Thyroid gland (tissue), 4 donors: ENCODE data around the gene SMARCA4. TPM values are rescaled to one million over a fixed set of nuclear protein-coding genes. Genes with fewer than 3 reads are reported as not detected.

Source experiments
- DNase-seq, 2 donors: peaks; one replicate each; pipeline ENCODE4 v3.0.0-alpha.2; 2019
- H3K27ac ChIP-seq, 3 donors: fragments of 200-600 bp; sonication (generic); 1 replicate in 2 of 3; 2 replicates in 1 of 3; pipeline ENCODE4 v1.5.1; 2016 to 2019; ENCODE audit warnings: mild to moderate bottlenecking in 1 of 3, moderate library complexity in 1 of 3
- H3K27me3 ChIP-seq: fragments of 200-600 bp; sonication (generic); one replicate; pipeline ENCODE4 v1.5.1; 2019
- H3K36me3 ChIP-seq, 2 donors: fragments of 200-600 bp; sonication (generic); one replicate each; pipeline ENCODE4 v1.5.1; 2016 to 2019
- H3K4me1 ChIP-seq, 2 donors: fragments of 200-600 bp; sonication (generic); one replicate each; pipeline ENCODE4 v1.5.1; 2017 to 2019
- H3K4me3 ChIP-seq, 3 donors: fragments of 200-600 bp; sonication (generic); replicated peaks in 1 of 3; 1 replicate in 2 of 3; 2 replicates in 1 of 3; pipeline ENCODE4 v1.5.1; 2016; ENCODE audit warnings: mild to moderate bottlenecking in 1 of 3
- H3K9me3 ChIP-seq: fragments of 200-600 bp; sonication (generic); one replicate; pipeline ENCODE4 v1.5.1; 2017
- CTCF ChIP-seq, 6 experiments: fragments of 200-600 bp in 3 of 6; fragments of 450-650 bp in 3 of 6; sonication (generic) in 3 of 6; IDR thresholded peaks; one replicate each; pipeline ENCODE4 v1.5.1; 2016 to 2019; ENCODE audit warnings: antibody characterized with exemption in 6 of 6, mild to moderate bottlenecking in 2 of 6, inconsistent platforms in 1 of 6, moderate library complexity in 1 of 6
- POLR2A ChIP-seq, 2 donors: fragments of 450-650 bp; IDR thresholded peaks; one replicate each; pipeline ENCODE4 v1.6.1; 2017; ENCODE audit warnings: antibody characterized with exemption in 2 of 2, mild to moderate bottlenecking in 2 of 2, moderate library complexity in 1 of 2
- WGBS, 2 donors: methylation state at CpG; one replicate each; pipeline ENCODE4 v1.1.5; 2017; 5-methylcytosine and 5-hydroxymethylcytosine counted together
- intact Hi-C: fragments of 100-400 bp; cut with DNase I; formaldehyde crosslinking; loops from one replicate; pipeline ENCODE4 v1.15.1; 2023
- total RNA-seq, 4 donors: library from RNA; depleted of rRNA; stranded (reverse); fragments of >200 nt; gene quantifications; one replicate each; pipeline ENCODE4 v1.2.3, GENCODE V29; 2016

SMARCA4 gene
- total RNA-seq, 4 donors from 2014 or later, result 49.4 to 108 (median 89.0) TPM

GRCh38 chr19:11034449-11035213 lies 73.8 kb downstream of the SMARCA4 start:
- H3K36me3 ChIP-seq, result peaks cover 63 to 65% of the 10 kb centered on the region in 2 donors
- intact Hi-C loops, result loop anchor here (2.0 to 5.0 kb wide), 2 partner anchors 94 to 168 kb away; no protein-coding TSS in a partner anchor
- H3K27ac ChIP-seq, result no peak overlapping the region
- TF ChIP-seq POLR2A (IDR thresholded peaks at IDR 0.05) (no peak), CTCF (IDR thresholded peaks at IDR 0.05) (no peak)
- H3K27me3 ChIP-seq, result no peaks in the 10 kb centered on the region
- DNase-seq, result no peak
- H3K4me1 ChIP-seq, result no peaks in the 10 kb centered on the region
- WGBS, 2 donors, result 92 to 93% methylated on average over 33 to 37 of the region's 38 CpGs
- no peak overlapping the region for H3K4me3 ChIP-seq
- H3K9me3 ChIP-seq, result no peaks in the 10 kb centered on the region

- intact Hi-C loops, result loop anchor here (2.0 kb wide), 1 partner anchor 93 kb away; no protein-coding TSS in a partner anchor
- Histone ChIP-seq H3K36me3 (peaks cover 55 to 57% of the 10 kb centered on the region in 2 donors), H3K9me3 (no peaks in the 10 kb centered on the region), H3K4me1 (no peaks in the 10 kb centered on the region), H3K4me3 (no peak overlapping the region), H3K27me3 (no peaks in the 10 kb centered on the region), H3K27ac (no peak overlapping the region)
- peak; percentile 89 to 95 for DNase-seq
- WGBS, 2 donors, result 66 to 67% methylated on average over 10 to 14 of the region's 15 CpGs
- no peak for TF ChIP-seq POLR2A (IDR thresholded peaks at IDR 0.05)
- TF ChIP-seq CTCF (IDR thresholded peaks at IDR 0.05), result peak; percentile 46 to 90 (median 77)
Measured at GRCh38 chr19:11035441-11036377, 74.9 kb downstream of the SMARCA4 start.

GRCh38 chr19:11038511-11038910 lies 77.7 kb downstream of the SMARCA4 start:
- intact Hi-C loops, result no loop called here
- TF ChIP-seq CTCF (IDR thresholded peaks at IDR 0.05) (no peak), POLR2A (IDR thresholded peaks at IDR 0.05) (no peak)
- no peak overlapping the region for H3K4me3 ChIP-seq
- no peaks in the 10 kb centered on the region for H3K9me3 ChIP-seq
- H3K36me3 ChIP-seq, result peaks cover 48 to 51% of the 10 kb centered on the region in 2 donors
- H3K27ac ChIP-seq, result no peak overlapping the region
- 89 to 91% methylated on average over 4 of the region's 4 CpGs for WGBS, 2 donors
- DNase-seq, result no peak
- H3K27me3 ChIP-seq, result no peaks in the 10 kb centered on the region
- no peaks in the 10 kb centered on the region for H3K4me1 ChIP-seq

- Histone ChIP-seq H3K4me3 (no peak overlapping the region), H3K4me1 (no peaks in the 10 kb centered on the region), H3K27ac (no peak overlapping the region), H3K36me3 (peaks cover 26 to 34% of the 10 kb centered on the region in 2 donors), H3K27me3 (no peaks in the 10 kb centered on the region), H3K9me3 (no peaks in the 10 kb centered on the region)
- intact Hi-C loops, result no loop called here
- 97% methylated on average over 33 of the region's 33 CpGs for WGBS, 2 donors
- TF ChIP-seq CTCF (IDR thresholded peaks at IDR 0.05) (no peak), POLR2A (IDR thresholded peaks at IDR 0.05) (no peak)
- no peak for DNase-seq
Measured at GRCh38 chr19:11041194-11041593, 80.4 kb downstream of the SMARCA4 start.
